GM18858 (cell line): ENCODE results near the gene IRF9.

Experiments used
- ATAC-seq: cut with Tn5 transposase; IDR thresholded peaks from one replicate; pipeline ENCODE4 v1.9.1; 2021; ENCODE audit not compliant: unreplicated experiment

The IRF9 gene

GRCh38 chr14:24213866-24214662, 53.0 kb downstream of the IRF9 start:
- no peak for ATAC-seq

GRCh38 chr14:24215495-24216344, 54.7 kb downstream of the IRF9 start, which contains the start of gene MDP1:
TSS of gene MDP1 (minus strand) at chr14:24216066. CDS start at chr14:24215955, 111 bp downstream.
- peak; percentile 52 for ATAC-seq
